Hepatic stellate cell (primary cell): ENCODE results near the gene ADNP.

Experiments used
- DNase-seq: peaks from one replicate; pipeline ENCODE4 v3.0.0; 2011; ENCODE audit warnings: low spot score

ADNP gene

GRCh38 chr20:50932016-50932485 lies 814 bp upstream of the ADNP start:
- no peak for DNase-seq

DNA sequence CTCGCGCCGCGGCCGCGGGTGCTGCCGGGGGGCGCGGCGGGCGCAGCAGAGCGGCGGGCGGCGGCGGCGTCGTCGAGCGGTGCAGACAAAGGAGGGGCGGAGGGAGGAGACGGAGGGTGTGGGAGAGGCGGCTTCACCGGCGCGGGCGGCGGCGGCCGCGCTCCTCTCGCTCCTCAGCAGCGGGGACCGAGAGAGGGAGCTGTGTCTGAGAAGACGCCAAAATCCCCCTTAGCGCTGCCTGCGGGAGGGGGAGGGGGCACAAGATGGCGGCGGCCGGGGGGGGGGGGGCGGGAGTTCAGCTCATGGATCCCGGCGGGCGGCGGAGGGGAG lies 296 bp downstream of the ADNP start:
- peak; percentile 11 for DNase-seq

DNA sequence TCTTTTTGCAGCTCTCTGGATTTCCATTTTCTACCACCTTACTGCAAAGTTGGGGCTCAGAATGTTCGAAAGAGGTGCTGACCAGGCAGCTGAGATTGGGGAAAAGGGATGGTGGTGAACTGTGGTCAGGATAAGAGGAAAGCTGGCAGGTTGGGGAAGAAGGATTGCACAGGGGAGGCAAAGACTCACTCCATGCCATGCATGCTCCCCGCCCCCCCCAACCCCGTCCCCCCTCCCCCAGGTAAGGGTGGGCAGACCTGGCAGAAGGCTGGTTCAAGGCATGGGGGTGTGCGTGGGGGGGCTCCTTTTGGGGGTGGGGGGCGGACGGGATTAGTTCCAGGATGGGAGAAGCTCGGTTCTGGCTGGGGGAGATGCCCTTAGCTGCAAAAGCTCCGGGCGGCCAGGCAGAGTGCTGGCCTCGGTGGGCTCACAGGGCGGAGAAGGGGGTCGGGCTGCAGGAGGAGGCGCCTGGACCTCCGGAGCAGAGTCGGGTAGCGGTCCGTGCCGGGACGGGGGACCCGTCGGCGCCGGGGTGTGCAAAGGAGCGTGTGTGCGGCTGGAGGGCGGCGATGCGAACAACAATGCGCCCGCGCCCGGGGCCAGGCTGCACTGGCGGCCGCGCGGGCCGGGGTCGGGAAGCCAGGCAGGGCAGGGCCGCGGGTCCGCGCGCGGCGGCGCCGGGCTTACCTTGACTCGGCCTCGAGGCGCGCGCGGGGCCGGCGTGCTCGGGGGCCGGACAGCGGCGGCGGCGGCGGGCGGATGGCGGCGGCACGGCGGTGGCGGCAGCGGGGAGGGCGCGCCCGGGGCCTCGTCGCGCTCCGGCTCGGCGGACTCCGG lies 880 bp downstream of the ADNP start:
- no peak for DNase-seq

GRCh38 chr20:50929299-50930138 lies 1.7 kb downstream of the ADNP start:
- DNase-seq = peak; percentile 78

GRCh38 chr20:50928469-50928868 lies 2.8 kb downstream of the ADNP start:
- no peak for DNase-seq

DNA sequence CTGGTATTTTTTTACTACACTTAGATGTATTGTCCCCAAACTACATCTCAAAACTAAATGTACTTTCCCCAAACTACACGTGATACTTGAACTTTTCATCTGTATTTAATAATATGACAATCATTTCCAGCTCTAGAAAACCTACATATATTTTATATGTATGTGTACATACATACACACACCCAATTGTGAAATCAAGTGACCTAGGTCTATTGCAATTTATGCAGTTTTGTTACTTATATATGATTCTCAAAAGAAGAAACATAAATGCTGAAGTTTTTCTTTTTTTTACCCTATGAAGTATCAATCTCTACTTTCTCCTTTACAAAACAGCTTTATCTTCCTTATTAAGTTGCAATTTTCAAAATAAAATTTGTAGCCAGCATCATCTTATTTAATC lies 4.7 kb downstream of the ADNP start:
- DNase-seq = no peak

DNA sequence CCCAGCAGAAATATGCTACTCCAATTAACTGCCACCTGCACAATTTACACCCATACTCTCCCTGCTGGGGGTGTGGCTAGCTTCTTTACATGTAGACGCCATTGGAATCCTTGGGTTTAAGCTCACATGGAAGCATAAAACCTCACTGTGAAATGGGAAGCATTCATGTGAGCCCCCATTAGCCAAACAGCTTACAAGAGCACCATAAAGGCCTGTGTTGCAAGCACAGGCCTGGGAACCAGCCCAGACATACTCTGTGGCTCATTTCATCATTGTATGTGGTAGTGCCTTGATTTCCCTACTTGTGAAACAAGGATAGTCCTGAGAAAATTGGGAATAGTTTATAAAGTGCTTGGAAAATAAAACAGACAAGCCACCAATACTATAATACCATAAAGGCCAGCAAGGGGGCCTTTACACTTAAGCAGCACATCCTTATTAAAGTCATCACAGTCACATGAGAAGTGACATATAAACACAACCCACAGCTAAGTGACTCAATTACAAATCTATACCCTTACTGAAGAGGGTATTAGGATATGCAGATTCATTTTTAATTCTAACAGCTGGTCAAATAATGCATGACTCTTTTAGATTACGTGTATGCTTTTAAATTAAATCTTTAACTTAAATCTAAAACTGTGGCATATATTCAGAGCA lies 6.8 kb downstream of the ADNP start:
- no peak for DNase-seq

GRCh38 chr20:50921803-50922501 lies 9.3 kb downstream of the ADNP start:
- DNase-seq = no peak

DNA sequence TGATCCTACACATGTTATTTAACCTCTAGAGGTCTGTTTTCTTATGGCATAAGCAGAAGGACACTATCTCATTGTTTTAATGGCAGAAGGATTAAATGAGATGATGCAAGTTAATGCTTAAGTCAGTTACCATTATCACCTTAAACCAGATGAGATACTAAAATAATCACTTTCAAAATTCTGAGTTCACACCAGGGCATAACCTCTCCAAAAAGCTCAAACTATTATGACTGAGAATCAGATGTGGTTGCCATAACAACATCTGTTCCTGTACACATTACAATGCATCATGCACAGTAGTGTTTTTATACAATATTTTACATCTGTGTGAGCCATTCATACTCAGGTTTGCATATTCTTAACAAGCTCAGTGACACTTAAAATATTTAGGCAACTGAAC lies 10.2 kb downstream of the ADNP start:
- no peak for DNase-seq

DNA sequence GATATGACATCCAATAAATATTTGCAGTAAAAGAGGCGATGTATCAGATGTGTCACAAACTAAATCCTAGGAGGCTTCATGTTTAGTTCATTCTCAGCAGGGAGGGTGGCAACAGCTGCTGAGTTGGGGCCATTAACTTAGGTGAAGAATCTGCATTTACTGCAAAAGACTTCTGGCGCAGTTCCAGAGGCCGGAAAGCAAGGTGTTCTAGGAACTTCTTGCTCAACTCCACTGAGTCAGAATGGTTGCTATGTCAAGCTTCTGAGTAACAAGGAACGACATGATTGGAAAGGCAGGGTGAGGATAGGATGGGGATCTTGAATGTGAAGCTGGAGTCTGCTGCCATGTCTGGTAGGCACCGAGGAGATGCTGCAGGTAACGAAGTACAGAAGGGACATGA lies 11.7 kb downstream of the ADNP start:
- no peak for DNase-seq

DNA sequence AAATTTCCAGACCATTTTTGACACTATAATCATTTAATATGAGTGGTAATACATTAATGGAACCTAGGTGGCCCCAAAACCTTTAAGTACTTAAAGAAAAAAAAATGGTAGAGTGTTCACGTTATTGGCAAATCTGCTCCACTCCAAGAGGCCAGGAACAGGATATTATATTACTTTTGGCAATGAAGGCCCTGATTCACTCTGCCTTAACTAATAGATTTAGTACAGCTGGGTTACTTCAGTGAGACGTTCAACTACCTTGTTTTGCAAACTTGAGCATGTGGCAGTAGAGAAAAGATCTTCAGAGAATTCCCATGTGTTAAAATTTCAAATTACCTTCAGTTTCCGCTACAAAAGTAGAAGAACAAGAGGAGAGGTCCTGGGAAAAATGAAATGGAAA lies 12.8 kb downstream of the ADNP start:
- no peak for DNase-seq

- no peak for DNase-seq
Observed at GRCh38 chr20:50916934-50917333, 14.3 kb downstream of the ADNP start.

DNA sequence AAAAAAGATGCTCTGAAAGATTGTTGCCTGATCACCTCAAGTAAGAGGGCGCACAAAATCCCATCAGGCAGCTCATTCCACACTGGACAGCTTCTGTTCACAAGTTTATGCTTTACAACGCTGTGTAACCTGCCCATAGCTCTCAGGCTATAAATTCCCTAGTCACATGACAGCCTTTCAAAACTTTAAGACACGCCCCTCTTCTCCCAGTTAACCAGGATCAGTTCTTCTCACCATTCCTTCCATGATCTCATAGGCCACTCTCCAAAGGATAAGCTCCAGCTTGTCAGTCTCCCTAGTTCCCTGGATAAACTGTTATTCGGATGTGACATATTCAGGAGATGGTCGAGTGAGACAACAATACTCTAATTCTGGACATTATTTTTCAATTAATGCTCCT lies 15.0 kb downstream of the ADNP start:
- peak; percentile 19 for DNase-seq

GRCh38 chr20:50915424-50915823 lies 15.8 kb downstream of the ADNP start:
- DNase-seq = peak; percentile 27

DNA sequence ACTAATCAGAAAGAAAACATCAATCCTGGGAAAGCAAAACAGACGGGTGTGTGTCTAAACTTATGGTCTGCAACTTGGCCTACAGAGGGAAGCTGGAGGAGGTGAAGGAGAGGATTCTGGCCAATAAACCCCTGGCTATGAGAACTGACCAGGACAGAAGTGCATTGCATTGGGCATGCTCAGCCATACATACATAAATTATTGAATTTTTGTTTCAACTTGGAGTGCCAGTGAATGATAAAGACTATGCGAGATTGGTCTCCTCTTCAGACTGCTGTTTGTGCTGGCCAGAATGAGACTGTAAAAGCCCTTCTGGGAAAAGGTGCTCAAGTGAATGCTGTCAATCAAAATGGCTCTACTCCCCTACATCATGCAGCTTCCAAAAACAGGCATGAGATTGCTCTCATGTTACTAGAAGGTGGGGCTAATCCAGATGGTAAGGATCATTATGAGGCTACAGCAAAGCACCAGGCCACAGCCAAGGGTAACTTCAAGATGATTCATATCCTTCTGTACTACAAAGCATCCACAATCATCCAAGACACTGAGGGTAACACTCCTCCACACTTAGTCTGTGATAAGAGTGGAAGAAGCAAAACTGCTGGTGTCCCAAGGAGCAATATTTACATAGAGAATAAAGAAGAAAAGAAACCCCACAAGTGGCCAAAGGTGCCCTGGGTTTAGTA lies 17.4 kb downstream of the ADNP start:
- peak; percentile 43 for DNase-seq

DNA sequence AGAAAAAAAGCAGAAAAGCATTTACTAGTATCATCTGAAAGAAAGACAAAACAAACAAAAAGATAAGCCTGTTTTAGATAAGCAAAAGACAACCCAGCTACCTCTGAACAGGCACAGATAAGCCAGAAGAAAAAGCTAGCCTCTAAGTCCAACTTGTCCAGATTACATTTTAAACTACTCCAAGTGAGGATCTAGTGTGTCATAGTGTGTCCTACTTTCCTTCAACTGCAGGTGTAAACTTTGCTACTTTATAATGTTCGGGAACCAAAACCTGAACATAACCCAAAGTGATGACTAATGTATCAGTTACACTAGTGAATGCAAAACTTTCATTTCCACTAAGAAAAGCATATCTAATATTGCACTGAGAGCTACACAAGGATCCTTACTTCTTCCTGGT lies 19.5 kb downstream of the ADNP start:
- DNase-seq = no peak

- DNase-seq = no peak
Observed at GRCh38 chr20:50911030-50911429, 20.2 kb downstream of the ADNP start.

DNA sequence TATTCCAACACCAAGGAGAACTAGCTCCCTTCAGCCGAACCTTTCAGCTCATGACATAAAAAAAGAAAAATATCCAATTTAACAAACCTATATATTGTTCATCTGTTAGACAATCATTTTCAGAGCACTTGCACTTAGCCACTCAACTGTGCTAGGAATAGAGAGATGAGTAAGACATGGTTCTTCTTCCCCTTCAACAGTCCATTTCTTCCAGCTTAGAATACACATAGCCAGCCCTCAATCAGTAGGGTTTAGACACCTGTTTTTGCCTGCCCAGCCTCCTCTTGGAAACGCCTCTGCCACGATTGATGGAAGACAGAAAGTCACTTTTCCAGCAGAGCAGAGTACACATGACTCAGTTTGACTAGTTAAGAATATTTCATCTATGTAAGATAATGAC lies 21.8 kb downstream of the ADNP start:
- DNase-seq = no peak

- no peak for DNase-seq
Observed at GRCh38 chr20:50904067-50904570, 27.1 kb downstream of the ADNP start.

DNA sequence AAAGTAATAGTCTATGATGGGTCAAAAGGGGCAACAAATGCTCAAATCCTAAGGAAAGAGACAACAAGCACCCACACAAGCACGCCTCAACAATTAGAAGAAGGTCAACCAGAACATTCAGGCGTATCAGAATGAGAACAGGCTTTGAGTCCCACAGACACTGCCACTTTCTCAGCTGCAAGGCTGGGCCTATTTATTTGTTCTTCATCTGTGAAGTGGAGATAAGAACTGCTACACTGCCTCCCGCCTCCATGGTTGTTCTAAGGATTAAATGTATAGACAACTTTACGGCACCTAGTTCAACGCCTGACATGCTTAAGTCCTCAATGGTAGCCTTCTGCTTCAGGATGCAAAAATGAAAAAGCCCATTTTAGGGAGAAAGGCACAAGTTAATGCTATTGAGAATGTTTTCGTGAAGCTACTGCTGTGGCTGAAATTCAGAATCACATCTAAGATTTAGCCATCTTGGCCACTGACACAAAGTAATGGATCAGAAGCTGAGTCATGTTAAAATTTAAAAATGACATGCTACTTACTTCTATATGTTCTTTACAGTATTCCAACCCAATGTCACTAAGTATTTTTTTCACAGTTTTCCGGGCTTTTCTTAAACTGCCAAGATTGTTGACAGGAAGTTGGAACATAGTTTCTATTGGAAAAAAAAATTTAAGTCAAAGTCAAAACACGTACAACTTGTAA lies 27.7 kb downstream of the ADNP start:
- DNase-seq = no peak

DNA sequence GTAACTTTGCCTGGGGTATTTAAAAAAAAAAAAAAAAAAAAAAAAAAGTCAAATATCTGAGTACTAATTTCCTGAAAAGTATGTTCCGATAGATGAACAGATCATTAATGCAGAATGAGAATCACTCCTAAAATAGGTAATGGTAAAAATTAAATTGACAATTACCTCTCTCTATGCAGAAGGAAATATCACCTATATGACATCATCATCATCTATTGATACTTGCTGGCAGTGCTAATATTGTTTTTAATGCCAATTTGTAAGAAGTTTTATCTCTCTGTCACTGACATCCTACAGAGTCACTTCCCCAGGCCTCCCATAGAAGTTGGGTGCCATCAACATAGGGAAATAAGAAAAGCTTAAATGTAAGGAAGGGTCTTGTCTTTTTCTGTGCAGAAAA lies 29.9 kb downstream of the ADNP start:
- no peak for DNase-seq
